Gastrocnemius medialis (tissue), 4 donors: ENCODE measurements around the gene SRSF4. TPM values are rescaled to one million over a fixed set of nuclear protein-coding genes. Genes with fewer than 3 reads are reported as not detected.

Experiments used
- ATAC-seq, 2 donors: fragments of 150-250 bp; one replicate each; pipeline ENCODE4 v1.9.1; 2016
- DNase-seq, 2 donors: peaks; one replicate each; pipeline ENCODE4 v3.0.0-alpha.2; 2019
- H3K27ac ChIP-seq, 4 donors: fragments of 200-600 bp; sonication (generic); 1 replicate in 1 of 4; 2 replicates in 3 of 4; pipeline ENCODE4 v1.5.1; 2016 to 2018; ENCODE audit warnings: mild to moderate bottlenecking in 2 of 4, moderate library complexity in 1 of 4
- H3K27me3 ChIP-seq, 3 donors: fragments of 200-600 bp; sonication (generic) in 2 of 3; 1 replicate in 1 of 3; 2 replicates in 2 of 3; pipeline versions ENCODE4 v1.5.1 to v1.6.0; 2016 to 2019; ENCODE audit warnings: mild to moderate bottlenecking in 1 of 3, moderate library complexity in 1 of 3
- H3K36me3 ChIP-seq, 2 donors: fragments of 200-600 bp; sonication (generic) in 1 of 2; one replicate each; pipeline ENCODE4 v1.5.1; 2017 to 2018
- H3K4me1 ChIP-seq, 2 donors: fragments of 200-600 bp; sonication (generic) in 1 of 2; one replicate each; pipeline ENCODE4 v1.5.1; 2016 to 2017; ENCODE audit warnings: mild to moderate bottlenecking in 2 of 2
- H3K4me3 ChIP-seq, 4 donors: fragments of 200-600 bp; sonication (generic) in 3 of 4; 1 replicate in 1 of 4; 2 replicates in 3 of 4; pipeline ENCODE4 v1.5.1; 2016 to 2019; ENCODE audit warnings: mild to moderate bottlenecking in 2 of 4
- H3K9me3 ChIP-seq, 3 donors: fragments of 200-600 bp; sonication (generic) in 2 of 3; 1 replicate in 1 of 3; 2 replicates in 2 of 3; pipeline ENCODE4 v1.5.1; 2016 to 2019
- POLR2A ChIP-seq, 2 donors: fragments of 450-650 bp; IDR thresholded peaks; one replicate each; pipeline ENCODE4 v1.6.1; 2017; ENCODE audit warnings: antibody characterized with exemption in 2 of 2, mild to moderate bottlenecking in 2 of 2, moderate library complexity in 2 of 2
- in situ Hi-C, 4 donors: fragments of 200-750 bp; cut with MboI; loops; one replicate each; pipeline versions ENCODE4 v1.15.0 to v1.8.0; 2017; ENCODE audit warnings: low sequenced_read_pairs in 4 of 4
- intact Hi-C: fragments of 100-400 bp; cut with DNase I; formaldehyde crosslinking; loops from one replicate; pipeline ENCODE4 v1.15.1; 2023; ENCODE audit warnings: low total_unique reads
- total RNA-seq, 4 donors: library from RNA; depleted of rRNA; stranded (reverse); fragments of >200 nt; gene quantifications; one replicate each; pipeline versions ENCODE4 v1.1.0 to v1.2.3, GENCODE V29; 2016
- TF ChIP-seq, protein P1 (sequence below), 5 experiments: fragments of 450-650 bp in 3 of 5; fragments of 200-600 bp in 2 of 5; sonication (generic) in 2 of 5; IDR thresholded peaks in 4 of 5; conservative IDR thresholded peaks in 1 of 5; 1 replicate in 4 of 5; 2 replicates in 1 of 5; pipeline ENCODE4 v1.5.1; 2016 to 2019; ENCODE audit warnings: antibody characterized with exemption in 5 of 5, mild to moderate bottlenecking in 3 of 5, moderate library complexity in 3 of 5

The SRSF4 gene
- total RNA-seq, 4 donors from 2014 or later = 42.4 to 72.5 (median 65.4) TPM

DNA sequence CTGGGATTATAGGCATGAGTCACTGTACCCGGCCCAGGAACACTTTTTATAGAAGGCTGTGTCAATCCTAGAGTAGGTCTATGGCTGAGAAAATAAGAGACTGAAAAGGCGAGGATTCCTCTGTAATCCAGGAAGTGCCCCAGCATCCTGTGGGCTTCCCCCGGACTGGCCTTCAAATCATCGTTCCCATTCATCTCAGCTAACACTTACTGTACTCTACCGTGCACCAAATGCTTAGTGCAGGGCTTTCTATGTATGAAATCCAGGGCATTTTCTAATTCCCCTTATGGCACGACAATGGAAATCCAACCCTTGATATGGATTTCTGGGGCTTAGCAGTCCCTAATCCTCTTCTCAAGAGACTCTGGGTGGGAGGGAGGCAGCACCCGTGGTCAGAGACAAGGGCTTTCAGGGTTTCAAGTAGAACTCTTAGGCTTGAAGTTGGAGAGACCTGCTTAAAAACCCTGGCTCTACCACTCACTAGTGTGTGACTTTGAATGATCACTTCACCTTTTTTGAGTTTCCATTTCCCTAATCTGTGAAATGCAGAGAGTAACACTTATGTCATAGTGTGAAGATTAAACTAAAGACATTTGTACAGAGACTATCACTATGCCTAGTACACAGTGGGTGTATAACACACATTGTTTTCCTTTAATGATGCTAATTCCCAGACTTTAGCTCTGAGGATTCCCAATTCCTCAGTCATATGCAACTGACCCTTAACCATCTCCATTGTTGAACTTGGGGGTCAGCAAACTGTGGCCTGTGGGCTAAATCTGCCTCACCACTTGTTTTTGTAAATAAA is 28.8 kb upstream of the SRSF4 start:
- Histone ChIP-seq H3K4me3 (no peak overlapping the region), H3K4me1 (no peaks in the 10 kb centered on the region), H3K36me3 (peaks cover 0 to 38% of the 10 kb centered on the region in 2 donors), H3K9me3 (no peaks in the 10 kb centered on the region), H3K27ac (no peak overlapping the region), H3K27me3 (no peaks in the 10 kb centered on the region)
- in situ Hi-C loops = no loop called here
- TF ChIP-seq, protein P1, sequence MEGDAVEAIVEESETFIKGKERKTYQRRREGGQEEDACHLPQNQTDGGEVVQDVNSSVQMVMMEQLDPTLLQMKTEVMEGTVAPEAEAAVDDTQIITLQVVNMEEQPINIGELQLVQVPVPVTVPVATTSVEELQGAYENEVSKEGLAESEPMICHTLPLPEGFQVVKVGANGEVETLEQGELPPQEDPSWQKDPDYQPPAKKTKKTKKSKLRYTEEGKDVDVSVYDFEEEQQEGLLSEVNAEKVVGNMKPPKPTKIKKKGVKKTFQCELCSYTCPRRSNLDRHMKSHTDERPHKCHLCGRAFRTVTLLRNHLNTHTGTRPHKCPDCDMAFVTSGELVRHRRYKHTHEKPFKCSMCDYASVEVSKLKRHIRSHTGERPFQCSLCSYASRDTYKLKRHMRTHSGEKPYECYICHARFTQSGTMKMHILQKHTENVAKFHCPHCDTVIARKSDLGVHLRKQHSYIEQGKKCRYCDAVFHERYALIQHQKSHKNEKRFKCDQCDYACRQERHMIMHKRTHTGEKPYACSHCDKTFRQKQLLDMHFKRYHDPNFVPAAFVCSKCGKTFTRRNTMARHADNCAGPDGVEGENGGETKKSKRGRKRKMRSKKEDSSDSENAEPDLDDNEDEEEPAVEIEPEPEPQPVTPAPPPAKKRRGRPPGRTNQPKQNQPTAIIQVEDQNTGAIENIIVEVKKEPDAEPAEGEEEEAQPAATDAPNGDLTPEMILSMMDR (IDR thresholded peaks at IDR 0.05 in 4 of 5, conservative IDR thresholded peaks at IDR 0.05 in 1 of 5) = no peak
- TF ChIP-seq POLR2A (IDR thresholded peaks at IDR 0.05) = no peak
- intact Hi-C loops = no loop called here
- DNase-seq (no peak), ATAC-seq (no peak)

DNA sequence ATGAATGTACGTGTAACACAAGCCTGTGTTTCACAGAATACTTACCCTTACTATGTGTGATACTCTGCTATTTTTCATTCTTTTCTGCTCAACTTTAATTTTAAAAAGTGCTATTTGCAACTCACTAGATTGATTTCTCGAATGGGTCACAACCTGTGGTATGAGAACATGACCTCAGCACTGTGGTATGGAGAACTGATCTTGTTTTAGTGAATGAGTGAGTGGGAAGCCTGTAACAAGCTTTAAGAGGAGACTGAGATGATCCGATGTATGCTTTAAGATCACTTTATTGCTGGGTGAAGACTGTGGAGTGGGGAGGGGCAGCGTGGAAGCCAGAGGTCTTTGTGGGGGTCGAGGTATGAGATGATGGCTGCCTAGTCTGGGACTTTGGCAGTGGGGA is 27.5 kb upstream of the SRSF4 start:
- peaks cover 0 to 40% of the 10 kb centered on the region in 2 donors for H3K36me3 ChIP-seq
- intact Hi-C loops (no loop called here), in situ Hi-C loops (loop anchor here (10.0 kb wide), 2 partner anchors 324 to 424 kb away; no protein-coding TSS in a partner anchor)
- TF ChIP-seq, protein P1 (IDR thresholded peaks at IDR 0.05 in 4 of 5, conservative IDR thresholded peaks at IDR 0.05 in 1 of 5) = no peak
- TF ChIP-seq POLR2A (IDR thresholded peaks at IDR 0.05) = no peak
- DNase-seq (no peak), ATAC-seq (no peak)
- H3K4me3 ChIP-seq = no peak overlapping the region
- no peak overlapping the region for H3K27ac ChIP-seq
- H3K9me3 ChIP-seq = no peaks in the 10 kb centered on the region
- H3K27me3 ChIP-seq = no peaks in the 10 kb centered on the region
- H3K4me1 ChIP-seq = no peaks in the 10 kb centered on the region

DNA sequence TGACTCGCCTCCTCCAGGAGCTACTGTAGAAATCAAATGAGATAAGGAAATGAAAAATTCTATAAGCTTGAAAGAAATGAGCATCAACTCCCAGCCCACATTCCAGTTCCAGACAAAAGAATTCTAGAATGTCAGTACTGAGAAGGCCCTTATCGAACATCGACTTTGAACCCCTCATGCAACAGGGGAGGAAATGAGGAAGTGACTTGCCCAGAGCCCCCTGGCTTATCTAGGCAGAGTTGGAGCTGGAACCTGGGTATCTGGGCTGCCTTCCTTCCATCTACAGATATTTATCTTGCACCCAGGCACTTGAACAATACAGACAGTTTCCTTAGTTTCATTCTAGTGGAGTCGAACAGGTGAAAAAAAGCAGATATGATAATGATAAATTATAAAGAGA is 26.7 kb upstream of the SRSF4 start:
- H3K4me1 ChIP-seq = no peaks in the 10 kb centered on the region
- H3K27ac ChIP-seq = no peak overlapping the region
- intact Hi-C loops (no loop called here), in situ Hi-C loops (loop anchor here (10.0 kb wide), 2 partner anchors 324 to 424 kb away; no protein-coding TSS in a partner anchor)
- TF ChIP-seq POLR2A (IDR thresholded peaks at IDR 0.05) = no peak
- TF ChIP-seq, protein P1 (IDR thresholded peaks at IDR 0.05 in 4 of 5, conservative IDR thresholded peaks at IDR 0.05 in 1 of 5) = no peak
- H3K36me3 ChIP-seq = peaks cover 0 to 41% of the 10 kb centered on the region in 2 donors
- no peaks in the 10 kb centered on the region for H3K27me3 ChIP-seq
- no peaks in the 10 kb centered on the region for H3K9me3 ChIP-seq
- ATAC-seq = no peak
- DNase-seq = no peak
- H3K4me3 ChIP-seq = no peak overlapping the region

DNA sequence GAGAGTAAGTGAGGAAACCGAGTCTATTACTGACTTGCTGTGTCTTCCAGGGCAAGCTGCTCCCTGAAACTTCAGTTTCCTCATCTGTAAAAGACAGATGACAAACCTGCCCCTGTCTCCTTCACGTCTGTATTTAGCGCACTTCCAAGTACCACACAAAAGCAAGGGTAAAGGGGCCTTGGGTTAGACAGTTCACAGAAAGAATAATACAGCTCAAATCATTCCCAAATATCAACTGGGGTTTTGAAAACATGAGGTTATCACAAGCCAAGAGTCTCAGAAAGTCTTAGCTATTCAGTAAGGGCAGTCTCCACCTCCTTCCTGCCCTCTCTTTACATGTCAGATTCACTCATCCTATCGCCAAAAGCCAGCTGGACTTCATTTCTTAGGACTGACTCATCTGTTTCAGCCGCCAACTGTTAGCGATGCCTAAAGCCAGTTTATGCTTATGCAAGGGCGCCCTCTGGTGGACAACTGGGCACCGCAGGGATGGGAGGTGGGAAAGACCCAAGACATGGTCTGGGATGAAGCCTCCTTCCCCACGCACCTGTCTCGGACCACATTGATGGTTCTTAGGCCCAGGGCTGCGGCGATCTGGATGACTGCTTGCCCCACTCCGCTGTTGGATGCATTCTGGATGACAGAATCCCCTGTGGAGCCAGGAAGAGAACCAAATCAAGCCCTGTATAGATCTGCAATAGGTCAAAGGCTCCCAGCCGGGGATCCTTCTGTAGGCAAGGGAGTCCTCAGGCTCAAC is 21.1 kb upstream of the SRSF4 start:
- Histone ChIP-seq H3K9me3 (no peaks in the 10 kb centered on the region), H3K4me1 (peaks cover 6 to 7% of the 10 kb centered on the region in 2 donors), H3K4me3 (no peak overlapping the region), H3K27ac (peak overlapping the region; percentile 35 to 70 (median 69)), H3K27me3 (no peaks in the 10 kb centered on the region), H3K36me3 (peaks cover 0 to 62% of the 10 kb centered on the region in 2 donors)
- peak; percentile 88 to 92 for DNase-seq
- no peak for TF ChIP-seq POLR2A (IDR thresholded peaks at IDR 0.05)
- TF ChIP-seq, protein P1 (IDR thresholded peaks at IDR 0.05 in 4 of 5, conservative IDR thresholded peaks at IDR 0.05 in 1 of 5) = peak; percentile 85 to 97 (median 94)
- intact Hi-C loops = loop anchor here (1.0 to 5.0 kb wide), 6 partner anchors 20 to 418 kb away; partner anchors contain the start of gene TMEM200B
- in situ Hi-C loops = loop anchor here (5.0 to 10.0 kb wide), 3 partner anchors 318 to 418 kb away; no protein-coding TSS in a partner anchor
- peak; percentile 98 to 100 for ATAC-seq
